HG03342 (cell line): ENCODE measurements around the gene APP.
"Not testable (repeated sequence)": the region's sequence is repeated elsewhere in the genome, so short reads cannot be mapped to it uniquely, and the experiment has no call there.

ENCODE experiments used
- ATAC-seq: cut with Tn5 transposase; IDR thresholded peaks from one replicate; pipeline ENCODE4 v1.9.1; 2021; ENCODE audit warnings: mild to moderate bottlenecking, moderate library complexity; ENCODE audit not compliant: unreplicated experiment

Gene APP

DNA sequence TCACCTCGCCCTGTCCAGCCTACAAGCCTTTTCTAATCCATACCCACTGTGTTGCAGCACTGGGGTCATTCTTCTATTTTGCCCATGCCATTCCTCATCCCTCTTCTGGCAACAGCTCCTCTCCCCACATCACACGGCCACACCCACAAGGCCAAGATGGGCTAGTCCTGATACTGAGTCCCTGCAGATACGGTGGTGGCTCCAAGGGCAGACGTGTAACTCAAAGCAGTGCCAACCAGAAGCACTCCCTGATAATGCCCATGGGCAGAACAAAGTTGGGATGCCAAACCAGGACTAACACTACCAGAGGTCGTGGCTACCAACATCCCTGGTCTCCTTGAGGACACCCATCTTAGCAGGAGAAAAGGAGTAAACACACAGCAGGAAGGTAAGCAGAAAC lies 64.8 kb downstream of the APP start:
- ATAC-seq = no peak

DNA sequence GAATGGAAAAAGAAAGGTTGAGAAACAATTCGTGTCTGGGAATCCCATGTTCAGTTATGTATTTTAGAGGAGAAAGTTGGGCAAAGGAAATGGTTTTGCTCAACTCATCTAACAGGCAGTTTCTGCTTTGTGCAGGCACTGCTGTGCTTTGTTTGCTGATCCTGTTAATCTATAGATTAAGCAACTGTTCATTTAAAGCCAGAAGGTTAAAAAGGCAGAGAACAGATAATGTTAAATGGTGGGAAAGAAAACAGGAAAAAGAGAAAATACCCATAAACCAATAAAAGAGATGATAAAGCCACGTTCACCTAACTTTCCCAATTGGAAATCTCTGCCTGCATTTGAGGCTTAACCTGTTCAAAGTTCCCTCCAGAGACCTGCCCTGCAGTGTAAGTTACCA lies 70.0 kb downstream of the APP start:
- ATAC-seq = no peak

DNA sequence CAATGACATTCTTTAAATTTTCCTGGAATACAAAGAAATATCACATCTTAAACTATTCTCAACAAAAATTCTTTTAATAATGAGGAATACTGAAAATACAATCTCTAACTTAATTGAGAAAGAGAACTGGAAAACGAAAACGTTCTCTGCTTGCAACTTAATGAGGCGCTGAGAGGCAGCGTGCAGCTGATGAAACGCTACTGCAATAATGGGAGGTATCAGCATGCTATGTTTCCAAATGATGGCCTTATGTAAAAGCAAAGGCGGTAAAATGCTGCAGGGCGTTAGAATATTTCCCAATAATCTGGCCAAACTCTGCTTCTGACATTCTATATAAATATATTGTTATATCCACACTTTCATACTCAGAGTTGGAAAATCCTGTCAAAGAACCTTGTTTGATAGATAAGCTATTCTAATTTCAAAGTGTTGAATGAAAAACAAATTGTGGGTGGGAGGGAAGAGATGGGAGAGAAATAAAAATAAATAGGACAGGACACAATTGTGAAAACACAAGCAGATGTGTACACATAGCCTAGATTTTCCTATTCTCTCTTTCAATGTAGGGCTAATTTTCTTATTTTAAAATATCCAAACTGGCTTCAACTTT lies 70.9 kb downstream of the APP start:
- ATAC-seq = no peak

DNA sequence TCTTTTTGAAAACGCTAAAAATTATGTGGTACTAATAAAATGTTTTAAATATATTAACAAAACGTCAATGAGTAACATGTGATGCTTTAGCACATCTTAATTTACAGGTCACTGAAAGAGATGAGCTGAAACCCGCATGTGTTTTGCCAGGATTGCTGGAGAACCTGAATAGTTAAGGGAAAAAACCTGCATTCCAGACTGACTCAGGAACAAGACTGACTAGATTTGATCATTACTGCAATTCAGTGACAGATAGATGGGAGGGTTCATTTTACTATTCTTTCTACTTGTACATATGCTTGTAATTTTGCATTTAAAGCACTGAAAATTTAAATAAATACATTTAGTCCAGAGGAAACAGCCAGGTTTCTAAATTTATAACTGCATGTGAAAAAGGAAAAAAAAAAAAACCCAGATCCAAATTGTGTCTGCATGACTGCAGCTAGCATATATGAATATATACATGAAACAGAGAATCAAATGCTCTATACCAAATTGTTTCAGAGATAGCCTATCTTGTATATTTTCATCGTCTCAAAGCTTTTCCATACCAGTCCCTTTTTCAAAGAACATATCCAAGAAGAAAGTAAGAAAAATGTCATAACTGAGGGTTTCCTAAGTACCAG lies 71.7 kb downstream of the APP start:
- ATAC-seq = no peak

DNA sequence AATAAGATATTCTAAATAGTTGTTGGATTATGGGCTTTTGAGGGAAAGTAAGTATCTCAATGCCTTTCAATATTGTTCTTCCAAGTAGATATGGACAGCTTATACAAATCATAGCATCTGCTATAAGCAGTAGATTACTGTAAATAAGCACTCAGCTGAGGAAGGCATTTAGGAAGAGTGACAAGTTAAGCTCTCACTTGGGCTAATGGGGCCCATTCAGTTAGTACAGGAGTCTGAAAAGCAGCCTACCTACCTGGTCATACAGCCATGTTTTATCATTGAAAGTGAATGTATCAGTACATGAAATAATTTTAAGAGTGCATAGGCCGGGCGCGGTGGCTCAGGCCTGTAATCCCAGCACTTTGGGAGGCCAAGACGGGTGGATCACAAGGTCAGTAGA lies 73.1 kb downstream of the APP start:
- no peak for ATAC-seq

DNA sequence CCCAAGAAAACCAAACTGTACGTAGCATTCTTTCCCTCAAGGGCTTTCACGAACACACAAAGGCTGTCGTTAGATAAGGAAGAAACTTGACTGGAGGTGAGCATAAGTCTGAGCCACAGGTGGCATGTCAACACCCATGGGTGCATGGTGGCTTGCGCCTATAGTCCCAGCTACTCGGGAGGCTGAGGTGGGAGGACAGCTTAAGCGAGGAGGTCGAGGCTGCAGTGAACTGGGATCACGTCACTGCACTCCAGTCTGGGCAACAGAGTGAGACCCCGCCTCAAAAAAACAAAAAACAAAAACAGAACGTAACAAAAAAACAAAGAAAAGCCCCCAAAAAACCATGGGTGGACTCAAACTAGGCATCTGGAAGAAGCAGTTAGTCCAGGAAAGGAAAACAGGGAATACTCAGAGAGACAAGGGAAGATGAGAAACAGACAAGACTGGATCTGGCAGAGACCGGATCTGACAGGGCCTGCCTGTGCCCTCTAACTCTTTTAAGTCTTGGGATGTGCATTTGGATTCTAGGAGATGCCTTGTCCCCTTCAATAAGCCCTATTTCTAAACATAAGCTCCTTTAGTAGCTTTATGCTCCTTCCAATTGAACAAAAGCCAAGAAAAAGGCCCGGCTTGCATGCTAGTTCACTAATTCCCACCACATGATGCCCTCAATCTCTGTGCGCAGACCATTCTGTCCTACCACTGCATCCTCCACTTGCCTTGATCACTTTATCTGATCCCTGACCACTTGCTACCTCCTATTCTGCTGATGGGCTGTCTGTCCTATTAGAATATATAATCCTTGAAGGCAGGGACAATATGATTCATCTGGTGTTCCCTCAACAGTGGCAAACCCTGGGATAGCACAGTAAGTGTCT lies 73.8 kb downstream of the APP start:
- ATAC-seq = no peak

DNA sequence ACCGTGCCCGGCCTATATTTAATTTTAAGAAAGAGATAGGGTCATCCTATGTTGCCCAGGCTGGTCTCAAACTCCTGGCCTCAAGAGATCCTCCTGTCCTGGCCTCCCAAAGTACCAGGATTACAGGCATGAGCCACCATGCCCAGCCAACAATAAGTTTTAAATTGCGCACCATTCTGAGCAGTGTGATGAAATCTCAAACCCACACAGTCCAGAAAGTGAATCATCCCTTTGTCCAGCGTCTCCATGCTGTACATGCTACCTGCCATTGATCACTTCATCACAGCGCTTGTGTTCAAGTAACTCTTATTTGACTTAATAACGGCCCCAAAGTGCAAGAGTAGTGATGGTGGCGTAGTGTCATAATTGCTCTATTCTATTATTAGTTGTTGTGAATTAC lies 75.4 kb downstream of the APP start:
- ATAC-seq = no peak

DNA sequence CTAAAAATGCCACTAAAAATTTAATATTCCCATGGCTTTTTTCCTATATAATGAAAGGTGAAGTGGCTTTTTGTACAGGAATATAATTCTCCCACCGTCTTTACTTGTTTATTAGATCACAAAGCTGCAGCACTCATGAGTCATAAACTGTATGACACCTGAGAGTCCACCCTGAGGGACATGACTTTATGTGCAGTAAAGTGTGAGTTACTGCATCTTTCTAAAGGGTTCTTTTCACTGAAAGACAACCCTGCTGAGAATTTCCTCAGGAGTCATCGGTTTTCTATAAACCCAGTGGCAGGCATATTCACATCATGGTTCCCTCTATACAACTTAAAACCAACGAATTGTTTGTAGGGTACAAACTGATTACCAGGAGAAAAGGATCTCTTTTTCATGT lies 77.4 kb downstream of the APP start:
- no peak for ATAC-seq

DNA sequence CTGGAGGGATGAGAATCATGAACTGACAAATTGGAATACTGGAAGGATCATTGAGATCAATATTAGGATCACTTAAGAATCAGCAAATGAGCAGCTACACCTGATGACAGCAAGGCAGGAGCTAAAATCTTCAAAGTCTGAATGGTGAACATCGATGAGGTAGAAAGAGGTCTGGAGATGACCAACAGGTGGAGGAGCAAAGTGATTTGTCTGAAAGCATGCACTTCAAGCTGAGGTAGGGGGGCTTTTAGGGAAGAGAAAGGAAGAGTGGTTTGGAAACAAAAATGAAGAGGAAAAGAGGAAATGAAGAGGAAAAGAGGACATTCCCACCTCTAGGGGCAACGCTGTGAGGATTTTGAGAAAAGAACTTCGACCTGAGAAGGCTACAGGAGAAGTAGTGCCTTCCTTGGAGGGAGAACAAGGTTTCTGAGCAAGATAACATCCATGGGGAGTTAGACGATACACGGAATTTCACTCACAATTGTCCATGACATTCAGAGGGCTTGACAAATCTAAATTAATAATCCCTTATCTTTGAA lies 79.0 kb downstream of the APP start:
- ATAC-seq = no peak

DNA sequence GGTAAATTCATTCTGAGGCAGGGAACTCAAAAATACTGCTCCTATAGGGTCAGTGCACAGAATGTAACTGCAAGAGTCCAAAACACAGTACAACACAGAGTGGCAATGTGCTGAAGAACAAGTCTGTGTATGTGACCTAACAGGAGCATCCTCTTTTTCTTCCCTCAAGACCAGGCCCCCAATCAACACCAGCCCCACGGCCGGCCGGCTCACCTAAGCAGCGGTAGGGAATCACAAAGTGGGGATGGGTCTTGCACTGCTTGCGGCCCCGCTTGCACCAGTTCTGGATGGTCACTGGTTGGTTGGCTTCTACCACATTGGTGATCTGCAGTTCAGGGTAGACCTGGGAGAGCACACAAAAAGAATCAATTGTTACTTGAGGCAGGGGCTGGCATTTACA lies 80.8 kb downstream of the APP start:
- no peak for ATAC-seq

DNA sequence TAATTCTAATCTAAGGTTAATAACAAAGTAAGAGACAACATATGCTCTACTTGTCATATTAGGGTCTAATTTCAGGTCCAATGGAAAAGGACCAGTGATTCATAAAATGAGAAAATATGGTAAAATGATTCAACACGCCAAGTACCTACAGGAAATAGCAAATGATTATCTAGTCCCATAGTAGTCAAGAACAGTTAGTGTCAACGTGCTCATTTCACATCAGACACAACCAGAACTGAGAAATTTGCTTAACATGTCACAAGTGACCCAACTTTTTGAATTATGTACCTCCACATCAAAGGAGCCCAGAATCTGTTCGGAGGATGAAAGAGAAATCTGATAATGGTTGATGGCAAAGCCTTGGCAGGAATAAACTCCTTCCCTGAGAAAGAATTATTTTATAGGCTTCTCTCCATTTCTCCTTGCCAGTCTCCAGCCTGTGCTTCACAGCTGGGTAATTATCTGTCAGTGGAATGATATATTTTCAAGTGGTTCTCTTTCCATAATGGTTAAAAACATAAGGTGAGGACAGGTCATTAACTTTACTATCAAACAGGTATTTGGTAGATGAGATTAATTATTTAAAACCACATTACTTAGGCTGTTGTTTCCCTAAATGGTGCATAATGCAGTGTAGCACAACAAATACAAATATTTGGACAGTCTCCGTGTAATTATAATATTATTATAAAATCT lies 83.2 kb downstream of the APP start:
- ATAC-seq = no peak

DNA sequence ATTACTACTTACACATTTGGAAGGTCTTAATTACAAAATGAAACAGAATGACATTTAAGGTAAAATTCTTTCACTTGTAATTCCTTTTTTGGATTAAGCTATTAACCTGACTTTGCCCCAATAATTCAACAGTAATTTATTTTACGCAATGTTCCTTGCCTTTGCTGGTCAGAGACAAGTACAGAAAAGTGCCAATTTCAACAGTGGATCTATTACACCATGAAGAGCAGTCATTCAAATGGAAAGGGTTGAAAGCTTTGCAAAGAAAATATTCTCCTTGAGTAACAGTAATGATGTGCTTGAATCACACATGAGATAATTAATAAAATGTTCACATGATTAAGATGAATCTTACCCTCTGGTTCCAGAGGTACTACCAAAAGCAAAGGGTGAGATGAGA lies 84.7 kb downstream of the APP start:
- ATAC-seq = no peak

DNA sequence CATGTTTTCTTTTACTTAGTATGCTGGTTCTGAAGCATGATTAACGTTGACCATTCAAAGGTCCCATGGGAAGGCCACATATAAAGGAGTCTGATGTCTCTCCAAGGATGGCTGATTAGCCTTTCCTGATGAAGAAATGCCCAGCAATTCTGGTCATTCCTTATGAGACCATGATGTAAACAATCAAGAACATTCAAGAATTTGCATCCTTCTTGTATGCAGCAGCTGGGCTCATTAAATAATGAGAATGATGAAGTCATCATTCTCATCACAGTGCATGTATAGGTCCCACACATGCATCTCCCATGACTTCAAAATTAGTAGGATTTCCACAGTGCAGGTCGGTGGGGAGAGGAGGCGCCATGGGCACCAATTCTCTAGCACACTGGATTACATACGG lies 85.4 kb downstream of the APP start:
- no peak for ATAC-seq

DNA sequence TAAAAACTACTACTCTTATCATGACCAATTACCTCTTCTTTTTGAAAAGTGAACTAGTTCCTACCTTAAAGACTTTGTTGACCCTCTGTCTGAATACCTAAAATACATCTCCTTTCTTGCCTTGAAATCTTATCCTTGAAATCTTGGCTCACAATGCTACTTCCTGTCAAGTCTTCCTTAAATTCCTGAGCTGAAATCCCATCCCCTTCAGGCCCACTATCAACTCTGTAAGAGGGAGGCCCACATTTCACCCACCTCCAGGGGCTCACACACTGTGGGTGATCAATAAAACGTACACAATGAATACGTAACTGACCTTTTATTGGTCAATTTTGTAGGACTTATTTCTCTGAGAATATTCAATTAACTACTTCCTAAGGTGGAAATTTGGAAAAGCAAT lies 88.0 kb downstream of the APP start:
- no peak for ATAC-seq

DNA sequence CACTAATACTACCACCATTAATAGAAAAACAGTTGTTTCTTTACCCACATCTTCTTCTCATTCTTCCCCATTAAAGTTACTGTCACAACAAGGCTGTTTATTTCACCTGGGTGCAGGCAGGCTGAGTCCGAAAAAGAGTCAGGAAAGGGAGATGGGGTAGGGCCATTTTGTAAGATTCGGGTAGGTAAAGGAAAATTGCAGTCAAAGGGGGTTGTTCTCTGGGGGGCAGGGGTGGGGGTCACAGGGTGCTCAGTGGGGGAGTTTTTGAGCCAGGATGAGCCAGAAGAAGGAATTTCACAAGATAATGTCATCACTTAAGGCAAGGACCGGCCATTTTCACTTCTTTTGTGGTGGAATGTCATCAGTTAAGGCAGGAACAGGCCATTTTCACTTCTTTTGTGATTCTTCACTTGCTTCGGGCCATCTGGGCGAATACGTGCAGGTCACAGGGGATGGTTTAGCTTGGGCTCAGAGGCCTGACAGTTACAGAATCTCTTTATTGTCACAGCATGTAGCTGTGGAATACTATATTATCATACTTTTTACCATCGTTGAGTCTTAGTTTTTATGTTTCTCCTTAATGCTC lies 89.3 kb downstream of the APP start:
- ATAC-seq = not testable (repeated sequence)

DNA sequence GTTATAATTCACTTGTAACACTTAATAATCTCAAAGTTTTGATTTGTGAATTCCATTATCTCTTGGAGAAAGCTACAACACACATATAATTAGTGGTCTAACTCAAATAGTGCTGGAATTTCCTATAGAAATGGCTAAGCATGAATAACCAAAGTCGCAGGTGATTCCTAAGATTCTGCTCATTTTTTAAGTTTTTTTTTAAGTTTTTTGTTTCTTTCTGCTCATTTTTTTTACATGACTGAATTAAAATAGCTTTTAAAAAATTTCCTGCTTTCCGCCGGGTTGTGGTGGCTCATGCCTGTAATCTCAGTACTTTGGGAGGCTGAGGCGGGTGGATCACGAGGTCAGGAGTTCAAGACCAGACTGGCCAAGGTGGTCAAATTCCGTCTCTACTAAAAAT lies 90.4 kb downstream of the APP start:
- no peak for ATAC-seq

DNA sequence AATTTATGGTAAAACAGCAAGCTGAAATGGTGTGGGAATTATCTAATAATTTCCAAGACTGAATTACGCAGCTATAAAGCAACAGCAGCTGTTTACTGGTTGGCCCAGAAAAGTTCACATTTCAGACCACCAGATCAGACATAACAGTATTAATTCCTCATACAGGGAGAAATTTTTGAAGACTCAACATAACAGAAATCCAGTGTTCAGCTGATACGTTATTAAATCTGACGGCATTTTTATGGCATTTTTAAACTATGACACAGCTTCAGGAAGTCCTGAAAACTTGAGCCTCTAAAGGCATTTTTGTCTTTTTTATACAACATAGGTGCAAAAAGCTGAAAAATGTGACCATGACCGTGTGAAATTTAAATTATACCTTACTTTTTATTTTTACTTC lies 91.2 kb downstream of the APP start:
- no peak for ATAC-seq

DNA sequence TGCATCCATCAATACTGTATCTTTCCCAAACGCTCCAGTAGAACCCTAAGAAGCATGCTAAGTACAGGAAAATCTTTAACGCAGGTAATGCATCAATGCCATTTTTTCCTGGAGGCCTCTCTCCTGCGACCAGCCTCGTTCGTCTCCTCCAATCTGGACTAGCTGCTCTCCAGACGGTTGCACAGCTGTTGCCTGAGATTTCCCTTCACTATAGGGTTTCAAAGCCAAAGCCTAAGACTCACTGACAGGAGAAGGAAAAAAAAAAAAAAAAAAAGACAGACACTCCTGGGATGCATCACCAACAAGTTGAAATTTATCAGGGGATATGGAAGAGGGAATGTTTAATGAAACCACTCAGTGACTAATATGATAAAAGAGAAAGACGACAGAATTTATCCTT lies 93.0 kb downstream of the APP start:
- no peak for ATAC-seq

DNA sequence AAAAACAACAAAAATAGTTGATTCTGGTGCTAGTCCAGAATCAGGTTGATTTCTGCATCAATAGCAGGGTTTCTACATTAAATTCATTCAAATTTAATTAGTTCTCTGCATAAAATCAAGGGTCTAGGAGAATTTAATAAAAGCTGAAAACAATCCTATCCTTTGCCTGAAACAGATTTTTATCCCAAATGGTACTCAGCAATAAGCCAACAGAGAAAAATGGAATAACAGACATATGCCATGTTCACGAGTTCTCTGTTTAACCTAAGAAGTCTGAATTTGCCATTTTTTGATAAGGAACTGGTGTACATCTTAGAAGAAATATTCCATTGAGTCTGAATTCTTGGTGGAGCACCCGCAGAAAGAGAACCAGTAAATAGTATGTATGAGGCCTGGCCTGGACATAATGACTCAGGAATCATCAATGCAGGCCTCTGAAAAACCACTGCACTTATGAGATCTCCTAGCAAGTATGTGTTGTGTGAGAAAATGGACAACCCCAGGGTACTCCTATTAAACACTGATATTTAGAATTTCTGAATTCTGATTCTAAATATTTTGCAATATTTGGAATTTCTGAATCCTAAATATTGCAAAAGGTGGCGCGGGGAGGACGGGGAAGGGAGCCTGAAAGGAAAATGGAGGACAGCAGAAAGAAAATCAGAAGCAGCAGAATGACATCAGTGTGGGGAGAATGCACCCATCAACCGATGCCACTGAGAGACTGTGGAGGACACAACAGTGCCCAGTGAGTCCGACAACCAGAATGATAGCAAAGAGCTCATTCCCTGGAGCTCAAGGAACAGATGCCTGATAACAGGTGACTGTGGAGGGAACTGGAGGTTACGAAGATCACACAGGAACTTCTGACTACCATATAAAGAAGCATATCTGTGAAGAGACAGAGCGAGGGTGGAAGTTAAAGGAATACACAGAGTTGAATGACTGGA lies 97.6 kb downstream of the APP start:
- no peak for ATAC-seq
